HFFc6 (cell line): Measurements from ENCODE around the gene GIT2. TPM values are rescaled to one million over a fixed set of nuclear protein-coding genes. Genes with fewer than 3 reads are reported as not detected.
"Not testable (repeated sequence)": the region's sequence is repeated elsewhere in the genome, so short reads cannot be mapped to it uniquely, and the experiment has no call there.

ENCODE experiments used
- DNase-seq: peaks from one replicate; pipeline ENCODE4 v3.0.0-alpha.2; 2018
- H3K27ac Mint-ChIP-seq: 2 replicates; pipeline ENCODE4 v1.8.0; 2020; ENCODE audit warnings: mild to moderate bottlenecking, mixed read lengths
- H3K27me3 Mint-ChIP-seq: 2 replicates; pipeline ENCODE4 v1.8.0; 2021; ENCODE audit warnings: mild to moderate bottlenecking, moderate library complexity, mixed read lengths; ENCODE audit not compliant: insufficient read depth
- H3K36me3 Mint-ChIP-seq: 2 replicates; pipeline ENCODE4 v1.8.0; 2021; ENCODE audit warnings: low read depth, mixed read lengths
- H3K4me1 Mint-ChIP-seq: 2 replicates; pipeline ENCODE4 v1.8.0; 2020; ENCODE audit warnings: low read depth, mixed read lengths
- H3K4me3 Mint-ChIP-seq: 2 replicates; pipeline ENCODE4 v1.8.0; 2020; ENCODE audit warnings: mild to moderate bottlenecking, moderate library complexity, mixed read lengths
- H3K9me3 Mint-ChIP-seq: 2 replicates; pipeline ENCODE4 v1.8.0; 2020; ENCODE audit warnings: mild to moderate bottlenecking, mixed read lengths
- total RNA-seq, 6 experiments: library from RNA; stranded (reverse); fragmentation: NEBNext Ultra II Directional; extraction: Animal tissue kit (Norgen Biotek cat#: 25700); gene quantifications; 2 replicates in 1 of 6; 3 replicates in 5 of 6; pipeline ENCODE4 v1.2.3, GENCODE V29; 2021
- TF ChIP-seq, protein P1 (sequence below): fragments of 200-600 bp; sonication (generic); IDR thresholded peaks from 2 replicates; pipeline ENCODE4 v1.5.0; 2021; ENCODE audit warnings: antibody characterized with exemption, mild to moderate bottlenecking

The GIT2 gene
- total RNA-seq, 6 experiments from 2014 or later, result 56.9 to 68.8 (median 64.9) TPM

DNA sequence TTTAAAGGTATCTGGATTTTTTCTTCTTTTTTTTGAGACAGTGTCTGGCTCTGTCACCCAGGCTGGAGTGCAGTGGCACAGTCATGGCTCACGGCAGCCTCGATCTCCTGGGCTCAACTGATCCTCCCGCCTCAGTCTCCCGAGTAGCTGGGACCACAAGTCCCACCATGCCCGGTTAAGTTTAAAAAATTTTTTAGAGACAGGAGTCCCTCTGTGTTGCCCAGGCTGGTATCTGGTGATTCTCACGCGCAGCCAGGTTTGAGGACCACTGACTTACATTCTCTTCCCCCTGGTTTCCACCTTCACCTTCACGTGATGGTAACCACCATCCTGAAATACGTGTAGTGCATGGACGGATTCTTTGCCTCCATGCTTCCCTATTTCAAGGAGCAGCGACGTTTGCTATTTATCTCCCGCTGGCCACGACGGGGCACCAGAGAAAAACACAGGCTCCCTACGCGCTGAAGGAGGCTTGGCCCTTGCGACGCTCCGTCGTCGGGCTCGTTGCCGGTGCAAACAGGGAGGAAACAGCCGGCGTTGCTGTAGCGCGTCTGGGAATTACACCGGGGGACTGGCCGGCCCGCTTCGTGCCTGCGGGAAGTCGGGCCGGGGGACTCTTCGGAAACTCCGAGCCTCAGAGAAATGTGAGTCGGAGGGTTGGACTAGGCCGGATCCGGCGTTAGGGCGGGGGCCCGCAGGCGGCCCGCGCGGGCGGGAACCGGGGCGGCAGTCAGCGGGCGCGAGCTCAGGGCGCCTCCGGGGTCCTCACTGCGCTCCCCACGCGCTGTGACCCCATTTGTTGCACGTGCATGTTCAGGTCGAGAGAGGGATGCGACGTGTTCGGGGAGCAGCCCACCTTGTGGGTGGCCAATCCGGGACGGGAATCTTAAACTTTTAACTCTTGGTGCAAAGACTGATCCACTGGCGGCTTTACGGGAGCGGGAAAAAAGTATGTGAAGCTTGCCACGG is 96.1 kb downstream of the GIT2 start, which contains the start of gene TCHP:
TCHP (plus strand) TSS at position 492 of the 969 bp plus-strand sequence. CDS start 2,753 bp downstream, outside the sequence.
- Mint-ChIP-seq H3K27ac (peak within 1 kb of the TSS; percentile 95), H3K9me3 (no peaks in the 10 kb centered on the region), H3K4me3 (peak within 1 kb of the TSS; percentile 90), H3K36me3 (peaks cover 10% of the 10 kb centered on the region), H3K27me3 (no peaks in the 10 kb centered on the region), H3K4me1 (peaks cover 29% of the 10 kb centered on the region)
- TF ChIP-seq, protein P1, sequence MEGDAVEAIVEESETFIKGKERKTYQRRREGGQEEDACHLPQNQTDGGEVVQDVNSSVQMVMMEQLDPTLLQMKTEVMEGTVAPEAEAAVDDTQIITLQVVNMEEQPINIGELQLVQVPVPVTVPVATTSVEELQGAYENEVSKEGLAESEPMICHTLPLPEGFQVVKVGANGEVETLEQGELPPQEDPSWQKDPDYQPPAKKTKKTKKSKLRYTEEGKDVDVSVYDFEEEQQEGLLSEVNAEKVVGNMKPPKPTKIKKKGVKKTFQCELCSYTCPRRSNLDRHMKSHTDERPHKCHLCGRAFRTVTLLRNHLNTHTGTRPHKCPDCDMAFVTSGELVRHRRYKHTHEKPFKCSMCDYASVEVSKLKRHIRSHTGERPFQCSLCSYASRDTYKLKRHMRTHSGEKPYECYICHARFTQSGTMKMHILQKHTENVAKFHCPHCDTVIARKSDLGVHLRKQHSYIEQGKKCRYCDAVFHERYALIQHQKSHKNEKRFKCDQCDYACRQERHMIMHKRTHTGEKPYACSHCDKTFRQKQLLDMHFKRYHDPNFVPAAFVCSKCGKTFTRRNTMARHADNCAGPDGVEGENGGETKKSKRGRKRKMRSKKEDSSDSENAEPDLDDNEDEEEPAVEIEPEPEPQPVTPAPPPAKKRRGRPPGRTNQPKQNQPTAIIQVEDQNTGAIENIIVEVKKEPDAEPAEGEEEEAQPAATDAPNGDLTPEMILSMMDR, result peak; percentile 56
- peak; percentile 82 for DNase-seq

GRCh38 chr12:109899345-109899744 is 96.8 kb downstream of the GIT2 start:
- H3K9me3 Mint-ChIP-seq, H3K36me3 Mint-ChIP-seq, DNase-seq, H3K27me3 Mint-ChIP-seq: not testable (repeated sequence)
- Mint-ChIP-seq H3K27ac (peak overlapping the region; percentile 95), H3K4me3 (peak overlapping the region; percentile 90), H3K4me1 (peaks cover 29% of the 10 kb centered on the region)

DNA sequence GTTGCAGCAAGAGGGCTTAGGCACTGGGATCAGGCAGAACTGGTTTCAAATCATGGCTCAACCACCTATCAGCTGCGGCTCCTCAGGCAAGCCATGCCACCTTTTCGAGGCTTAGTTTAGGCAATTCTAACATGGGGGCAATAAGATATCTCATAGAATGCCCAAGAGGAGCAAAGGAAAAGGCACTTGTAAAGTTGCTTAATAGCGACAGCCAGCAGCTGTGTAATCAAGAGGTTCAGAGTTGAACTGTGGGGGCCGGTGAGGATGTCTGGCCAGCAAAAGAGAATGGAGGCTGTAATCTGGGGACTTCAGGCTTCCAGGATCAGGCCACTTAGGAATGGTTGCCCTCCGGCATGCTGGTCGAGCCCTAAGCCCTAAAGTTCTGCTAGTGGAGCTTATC is 99.1 kb downstream of the GIT2 start:
- no peaks in the 10 kb centered on the region for H3K9me3 Mint-ChIP-seq
- DNase-seq, result no peak
- no peaks in the 10 kb centered on the region for H3K36me3 Mint-ChIP-seq
- no peak overlapping the region for H3K27ac Mint-ChIP-seq
- TF ChIP-seq, protein P1, result no peak
- H3K4me3 Mint-ChIP-seq, result no peak overlapping the region
- H3K27me3 Mint-ChIP-seq, result no peaks in the 10 kb centered on the region; the same call in 1 of the 2 replicates
- peaks cover 26% of the 10 kb centered on the region for H3K4me1 Mint-ChIP-seq

DNA sequence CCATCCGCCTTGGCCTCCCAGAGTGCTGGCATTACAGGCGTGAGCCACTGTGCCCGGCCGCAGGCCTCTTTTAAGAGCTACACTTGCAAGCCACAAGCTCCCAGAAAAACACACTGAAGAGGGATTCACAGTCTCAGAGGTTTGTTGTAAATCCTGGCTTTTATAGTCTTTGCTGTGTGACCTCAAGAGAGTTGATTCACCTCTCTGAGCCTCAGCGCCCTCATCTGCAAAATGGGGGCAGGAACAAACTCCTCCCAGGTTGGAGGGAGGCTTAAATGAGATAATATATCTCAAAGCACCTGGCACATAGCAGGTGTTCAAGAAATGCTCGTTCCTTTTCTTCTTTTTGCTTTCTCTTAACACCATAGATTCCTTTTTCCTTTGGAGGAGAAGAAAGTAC is 100.0 kb downstream of the GIT2 start:
- no peaks in the 10 kb centered on the region; the same call in 1 of the 2 replicates for H3K27me3 Mint-ChIP-seq
- no peak for DNase-seq
- no peak overlapping the region for H3K4me3 Mint-ChIP-seq
- no peaks in the 10 kb centered on the region for H3K36me3 Mint-ChIP-seq
- H3K4me1 Mint-ChIP-seq, result peaks cover 18% of the 10 kb centered on the region
- H3K27ac Mint-ChIP-seq, result no peak overlapping the region
- TF ChIP-seq, protein P1, result no peak
- no peaks in the 10 kb centered on the region for H3K9me3 Mint-ChIP-seq

DNA sequence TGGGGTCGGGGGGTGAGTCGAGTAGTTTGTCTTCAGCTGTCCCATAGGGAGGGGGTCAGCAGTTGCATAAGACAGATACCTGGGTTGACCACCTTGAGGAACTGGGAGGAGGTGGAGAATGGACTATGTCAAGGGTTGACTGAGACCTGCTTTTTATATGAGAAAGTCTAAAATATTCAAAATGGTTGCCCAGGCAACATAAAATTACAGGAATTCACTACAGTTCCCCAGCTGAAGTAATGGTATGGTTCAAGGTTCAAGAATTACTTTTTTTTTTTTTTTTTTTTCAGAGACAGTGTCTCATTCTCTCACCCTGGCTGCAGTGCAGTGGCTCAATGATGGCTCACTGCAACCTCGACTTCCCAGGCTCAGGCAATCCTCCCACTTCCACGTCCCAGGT is 101.2 kb downstream of the GIT2 start:
- H3K4me3 Mint-ChIP-seq, result no peak overlapping the region
- H3K27me3 Mint-ChIP-seq, result no peaks in the 10 kb centered on the region; the same call in 1 of the 2 replicates
- H3K4me1 Mint-ChIP-seq, result peaks cover 21% of the 10 kb centered on the region
- TF ChIP-seq, protein P1, result no peak
- no peaks in the 10 kb centered on the region for H3K9me3 Mint-ChIP-seq
- no peak overlapping the region for H3K27ac Mint-ChIP-seq
- no peaks in the 10 kb centered on the region for H3K36me3 Mint-ChIP-seq
- no peak for DNase-seq
